A549 (cell line): ENCODE data around the gene TMPRSS2. TPM values are rescaled to one million over a fixed set of nuclear protein-coding genes. Genes with fewer than 3 reads are reported as not detected.

Experiments used
- ATAC-seq, 2 experiments: fragments of 200-7000 bp in 1 of 2; fragments of >200 bp in 1 of 2; cut with Nextera tagmentation in 1 of 2; cut with Tn5 transposase in 1 of 2; 3 replicates each; pipeline versions ENCODE4 v1.8.0 to v1.9.1; 2018 to 2020; ENCODE audit warnings: mild to moderate bottlenecking in 1 of 2, moderate library complexity in 1 of 2
- CTCF ChIA-PET: fragments of 300-600 bp; sonication (Branson Sonifier 250); formaldehyde crosslinking; extraction: SDS; loops from one replicate; lab custom pipeline; 2021; ENCODE audit warnings: antibody characterized with exemption, inconsistent platforms; lab: Yijun Ruan, JAX
- POLR2A ChIA-PET: fragments of 350-600 bp; formaldehyde crosslinking; extraction: SDS; loops from one replicate; lab custom pipeline; 2021; ENCODE audit warnings: antibody characterized with exemption, inconsistent platforms; lab: Yijun Ruan, JAX
- DNase-seq, 2 experiments: peaks; one replicate each; pipeline versions ENCODE4 v3.0.0 to v3.0.0-alpha.2; 2011 to 2016; ENCODE audit warnings: low read depth in 1 of 2, low spot score in 1 of 2
- FAIRE-seq: peaks from 2 replicates; lab custom pipeline; 2011; peaks lifted over from hg19 to GRCh38; lab: Jason Lieb, UNC
- H3K27ac ChIP-seq, 2 experiments: fragments of >200 bp; sonication (Bioruptor Twin); formaldehyde crosslinking; 3 replicates each; pipeline ENCODE4 v1.5.1; 2016 to 2017
- H3K4me1 ChIP-seq: fragments of >200 bp; sonication (Bioruptor Twin); formaldehyde crosslinking; 3 replicates; pipeline ENCODE4 v1.6.1; 2016
- H3K4me2 ChIP-seq: fragments of >200 bp; sonication (Bioruptor Twin); formaldehyde crosslinking; 3 replicates; pipeline ENCODE4 v1.6.1; 2016
- H3K4me3 ChIP-seq: fragments of >200 bp; sonication (Bioruptor Twin); formaldehyde crosslinking; 3 replicates; pipeline ENCODE4 v1.5.1; 2016
- H3K9me3 ChIP-seq: fragments of >200 bp; sonication (Bioruptor Twin); formaldehyde crosslinking; 3 replicates; pipeline ENCODE4 v1.6.1; 2016
- ATOH8 ChIP-seq: fragments of 250-450 bp; sonication (Bioruptor Pico); IDR thresholded peaks from 2 replicates; pipeline ENCODE4 v1.5.0; 2020; ENCODE audit warnings: low read depth, mild to moderate bottlenecking, moderate library complexity
- BHLHE40 ChIP-seq: IDR thresholded peaks from 2 replicates; pipeline ENCODE4 v1.6.1; 2012; ENCODE audit warnings: low read depth, low read length, inconsistent platforms
- CBX2 ChIP-seq: fragments of 200-600 bp; sonication (generic); IDR thresholded peaks from 2 replicates; pipeline ENCODE4 v1.6.1; 2016; ENCODE audit warnings: low read depth, mild to moderate bottlenecking, borderline replicate concordance
- CEBPB ChIP-seq, 2 experiments: fragments of >200 bp in 1 of 2; sonication (Bioruptor Twin) in 1 of 2; formaldehyde crosslinking in 1 of 2; IDR thresholded peaks; 2 replicates each; pipeline ENCODE4 v1.6.1; 2012 to 2016
- CHD4 ChIP-seq: fragments of 200-600 bp; sonication (generic); IDR thresholded peaks from 2 replicates; pipeline ENCODE4 v1.6.1; 2016; ENCODE audit warnings: antibody characterized with exemption, mild to moderate bottlenecking, borderline replicate concordance
- EHMT2 ChIP-seq: fragments of 200-600 bp; sonication (generic); IDR thresholded peaks from 2 replicates; pipeline ENCODE4 v1.6.1; 2016; ENCODE audit warnings: antibody characterized with exemption, low read depth, mild to moderate bottlenecking, moderate library complexity
- EP300 ChIP-seq, 2 experiments: fragments of >200 bp; sonication (Bioruptor Twin); formaldehyde crosslinking; IDR thresholded peaks; 2 replicates in 1 of 2; 3 replicates in 1 of 2; pipeline ENCODE4 v1.6.1; 2016 to 2017
- GATA3 ChIP-seq: IDR thresholded peaks from 2 replicates; pipeline ENCODE4 v1.6.1; 2012; ENCODE audit warnings: borderline replicate concordance
- HOXA7 ChIP-seq: fragments of 250-450 bp; sonication (Bioruptor Pico); IDR thresholded peaks from 2 replicates; pipeline ENCODE4 v1.5.0; 2020; ENCODE audit warnings: mild to moderate bottlenecking, moderate library complexity
- KDM5A ChIP-seq: fragments of 200-600 bp; sonication (generic); IDR thresholded peaks from 2 replicates; pipeline ENCODE4 v1.6.1; 2016; ENCODE audit warnings: antibody characterized with exemption, mild to moderate bottlenecking
- MAX ChIP-seq: IDR thresholded peaks from 2 replicates; pipeline ENCODE4 v1.6.1; 2012
- NFE2L2 ChIP-seq: fragments of 150-350 bp; conservative IDR thresholded peaks from 2 replicates; pipeline ENCODE4 v1.6.1; 2014; ENCODE audit warnings: low read length
- NPAS2 ChIP-seq: fragments of 250-450 bp; sonication (Bioruptor Pico); IDR thresholded peaks from 2 replicates; pipeline ENCODE4 v1.8.0; 2022; ENCODE audit warnings: mild to moderate bottlenecking, moderate library complexity, borderline replicate concordance
- NR3C1 ChIP-seq: fragments of >200 bp; sonication (Bioruptor Twin); formaldehyde crosslinking; IDR thresholded peaks from 3 replicates; pipeline ENCODE4 v1.6.1; 2017
- PHF8 ChIP-seq: fragments of 200-600 bp; sonication (generic); IDR thresholded peaks from 2 replicates; pipeline ENCODE4 v1.6.1; 2016; ENCODE audit warnings: low read depth, mild to moderate bottlenecking, antibody characterized with exemption, moderate library complexity, borderline replicate concordance
- POLR2AphosphoS2 ChIP-seq: conservative IDR thresholded peaks from 2 replicates; pipeline ENCODE4 v1.6.1; 2012; ENCODE audit warnings: low read length, improper control_type of control experiment, inconsistent platforms
- RAD21 ChIP-seq, 2 experiments: fragments of >200 bp in 1 of 2; sonication (Bioruptor Twin) in 1 of 2; formaldehyde crosslinking in 1 of 2; IDR thresholded peaks in 1 of 2; conservative IDR thresholded peaks in 1 of 2; 2 replicates in 1 of 2; 3 replicates in 1 of 2; pipeline ENCODE4 v1.6.1; 2012 to 2018; ENCODE audit warnings: inconsistent platforms in 1 of 2
- RCOR1 ChIP-seq: fragments of 150-350 bp; IDR thresholded peaks from 2 replicates; pipeline ENCODE4 v1.6.1; 2014; ENCODE audit warnings: antibody characterized with exemption, low read length, low read depth
- RNF2 ChIP-seq: fragments of 200-600 bp; sonication (generic); IDR thresholded peaks from 2 replicates; pipeline ENCODE4 v1.6.1; 2016; ENCODE audit warnings: low read depth, mild to moderate bottlenecking, antibody characterized with exemption, moderate library complexity, borderline replicate concordance
- ZNF302 ChIP-seq: fragments of 250-450 bp; sonication (Bioruptor Pico); IDR thresholded peaks from 2 replicates; pipeline ENCODE4 v1.9.0; 2021; ENCODE audit warnings: inconsistent platforms, mild to moderate bottlenecking, moderate library complexity
- WGBS: methylation state at CpG from one replicate; pipeline ENCODE4 v1.1.6; 2017; ENCODE audit errors: missing lambda C conversion rate; 5-methylcytosine and 5-hydroxymethylcytosine counted together
- polyA plus RNA-seq, 4 experiments: library from polyadenylated mRNA; depleted of rRNA in 3 of 4; stranded (reverse); fragments of >200 nt; fragmentation: RNase III in 1 of 4; extraction: RNeasy Plus Mini Kit Qiagen cat#74134 plus additional on column Dnase treatment in 1 of 4; gene quantifications; 2 replicates in 3 of 4; 3 replicates in 1 of 4; pipeline ENCODE4 v1.2.3, GENCODE V29; 2011 to 2017
- TF ChIP-seq, protein P1 (sequence below): IDR thresholded peaks from 2 replicates; pipeline ENCODE4 v1.6.1; 2012; ENCODE audit warnings: low read depth, borderline replicate concordance

Gene TMPRSS2
- polyA plus RNA-seq, 2 of the 4 experiments (the other 2 are of a cell fraction) = not detected

- H3K4me3 ChIP-seq = no peak overlapping the region
- ATAC-seq = no peak
- no peaks in the 10 kb centered on the region for H3K9me3 ChIP-seq
- FAIRE-seq = no peak
- ChIA-PET POLR2A (no interaction called here), CTCF (interaction anchor here (7.0 kb wide), 1 partner anchor 175 kb away, joined by 69 read pairs; no protein-coding TSS in a partner anchor)
- no peak overlapping the region for H3K27ac ChIP-seq
- no peaks in the 10 kb centered on the region for H3K4me1 ChIP-seq
- WGBS = 79% methylated on average over 16 of the region's 22 CpGs
- DNase-seq = no peak
- H3K4me2 ChIP-seq = no peak overlapping the region
- TF ChIP-seq BHLHE40 (no peak), CBX2 (no peak), HOXA7 (CRISPR knock-in tag) (no peak), CEBPB (IDR thresholded peaks at IDR 0.05) (no peak), ZNF302 (CRISPR knock-in tag) (no peak), RAD21 (conservative IDR thresholded peaks at IDR 0.05 in 1 of 2, IDR thresholded peaks at IDR 0.05 in 1 of 2) (no peak)
- TF ChIP-seq, protein P1, sequence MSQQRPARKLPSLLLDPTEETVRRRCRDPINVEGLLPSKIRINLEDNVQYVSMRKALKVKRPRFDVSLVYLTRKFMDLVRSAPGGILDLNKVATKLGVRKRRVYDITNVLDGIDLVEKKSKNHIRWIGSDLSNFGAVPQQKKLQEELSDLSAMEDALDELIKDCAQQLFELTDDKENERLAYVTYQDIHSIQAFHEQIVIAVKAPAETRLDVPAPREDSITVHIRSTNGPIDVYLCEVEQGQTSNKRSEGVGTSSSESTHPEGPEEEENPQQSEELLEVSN = no peak
These were observed 49.4 kb downstream of the TMPRSS2 start for GRCh38 chr21:41458559-41458958.

GRCh38 chr21:41458121-41458520 is 49.8 kb downstream of the TMPRSS2 start:
- no peak for DNase-seq
- no peaks in the 10 kb centered on the region for H3K4me1 ChIP-seq
- TF ChIP-seq MAX (no peak), PHF8 (no peak), KDM5A (no peak), NR3C1 (no peak), EHMT2 (no peak), CEBPB (IDR thresholded peaks at IDR 0.05) (no peak), EP300 (IDR thresholded peaks at IDR 0.05) (no peak), NFE2L2 (no peak), RNF2 (no peak), RCOR1 (no peak), GATA3 (no peak), CHD4 (no peak)
- WGBS = 69% methylated on average over 6 of the region's 6 CpGs
- CTCF ChIA-PET = interaction anchor here (7.0 kb wide), 1 partner anchor 175 kb away, joined by 69 read pairs; no protein-coding TSS in a partner anchor
- H3K4me2 ChIP-seq = no peak overlapping the region
- POLR2A ChIA-PET = no interaction called here
- ATAC-seq = no peak
- no peak for FAIRE-seq
- H3K4me3 ChIP-seq = no peak overlapping the region
- H3K9me3 ChIP-seq = no peaks in the 10 kb centered on the region
- no peak overlapping the region for H3K27ac ChIP-seq

DNA sequence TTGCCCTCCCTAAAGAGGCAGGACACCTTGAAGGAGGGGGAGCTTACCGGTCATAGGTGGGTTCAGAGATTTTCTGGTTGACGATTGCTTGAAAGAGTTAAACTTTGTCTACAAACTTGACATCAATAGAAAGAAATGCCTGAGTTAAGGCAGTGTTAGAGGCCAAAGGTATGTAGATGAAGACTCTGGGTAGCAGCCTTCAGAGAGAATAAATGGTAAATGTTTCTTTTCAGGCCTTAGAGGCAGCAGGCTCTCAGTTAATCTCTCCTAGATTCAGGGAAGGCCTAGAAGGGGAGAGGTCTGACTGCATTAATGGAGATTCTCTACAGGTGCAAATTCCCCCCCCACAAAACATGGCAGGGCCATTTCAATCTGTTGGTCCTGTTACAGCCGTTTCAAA is 54.2 kb downstream of the TMPRSS2 start:
- Histone ChIP-seq H3K4me2 (no peak overlapping the region), H3K27ac (no peak overlapping the region), H3K4me3 (no peak overlapping the region), H3K4me1 (no peaks in the 10 kb centered on the region), H3K9me3 (no peaks in the 10 kb centered on the region)
- ChIA-PET CTCF (no interaction called here), POLR2A (no interaction called here)
- no peak for ATAC-seq
- no peak for TF ChIP-seq NPAS2 (CRISPR knock-in tag)
- DNase-seq = no peak
- no peak for FAIRE-seq
- WGBS = 23% methylated on average over 3 of the region's 3 CpGs

DNA sequence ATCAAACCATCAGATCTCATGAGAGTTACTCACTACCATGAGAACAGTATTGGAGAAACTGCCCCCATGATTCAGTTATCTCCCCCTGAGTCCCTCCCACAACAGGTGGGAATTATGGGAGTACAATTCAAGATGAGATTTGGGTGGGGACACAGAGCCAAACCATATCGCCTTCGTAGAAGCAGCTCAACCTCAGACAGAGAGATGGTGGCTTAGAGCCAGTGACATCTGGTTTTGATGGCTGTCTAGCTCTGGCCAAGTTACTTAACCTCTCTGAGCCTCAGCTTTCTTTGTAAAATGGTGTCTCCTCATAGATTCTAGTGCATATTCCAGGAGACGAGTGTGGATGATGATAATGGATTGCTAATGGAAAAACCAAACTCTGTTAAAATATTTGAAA is 54.8 kb downstream of the TMPRSS2 start:
- Histone ChIP-seq H3K4me3 (no peak overlapping the region), H3K4me2 (no peak overlapping the region), H3K27ac (no peak overlapping the region), H3K4me1 (no peaks in the 10 kb centered on the region), H3K9me3 (no peaks in the 10 kb centered on the region)
- DNase-seq (no peak), ATAC-seq (no peak), FAIRE-seq (no peak)
- ChIA-PET POLR2A (no interaction called here), CTCF (no interaction called here)
- no peak for TF ChIP-seq PHF8
- no peak for TF ChIP-seq ATOH8 (CRISPR knock-in tag)
- TF ChIP-seq MAX = no peak
- TF ChIP-seq CBX2 = no peak
- no peak for TF ChIP-seq NR3C1
- no peak for TF ChIP-seq ZNF302 (CRISPR knock-in tag)
- TF ChIP-seq POLR2AphosphoS2 = no peak
- 87% methylated on average over 3 of the region's 3 CpGs for WGBS
